Parietal lobe (tissue), 1 donor: ENCODE results near the gene ADAM17. TPM values are rescaled to one million over a fixed set of nuclear protein-coding genes. Genes with fewer than 3 reads are reported as not detected.

Experiments
- total RNA-seq: library from RNA; depleted of rRNA; stranded (reverse); fragments of >200 nt; gene quantifications from one replicate; pipeline ENCODE4 v1.2.3, GENCODE V29; 2014

Gene ADAM17
- 44.1 TPM for total RNA-seq

DNA sequence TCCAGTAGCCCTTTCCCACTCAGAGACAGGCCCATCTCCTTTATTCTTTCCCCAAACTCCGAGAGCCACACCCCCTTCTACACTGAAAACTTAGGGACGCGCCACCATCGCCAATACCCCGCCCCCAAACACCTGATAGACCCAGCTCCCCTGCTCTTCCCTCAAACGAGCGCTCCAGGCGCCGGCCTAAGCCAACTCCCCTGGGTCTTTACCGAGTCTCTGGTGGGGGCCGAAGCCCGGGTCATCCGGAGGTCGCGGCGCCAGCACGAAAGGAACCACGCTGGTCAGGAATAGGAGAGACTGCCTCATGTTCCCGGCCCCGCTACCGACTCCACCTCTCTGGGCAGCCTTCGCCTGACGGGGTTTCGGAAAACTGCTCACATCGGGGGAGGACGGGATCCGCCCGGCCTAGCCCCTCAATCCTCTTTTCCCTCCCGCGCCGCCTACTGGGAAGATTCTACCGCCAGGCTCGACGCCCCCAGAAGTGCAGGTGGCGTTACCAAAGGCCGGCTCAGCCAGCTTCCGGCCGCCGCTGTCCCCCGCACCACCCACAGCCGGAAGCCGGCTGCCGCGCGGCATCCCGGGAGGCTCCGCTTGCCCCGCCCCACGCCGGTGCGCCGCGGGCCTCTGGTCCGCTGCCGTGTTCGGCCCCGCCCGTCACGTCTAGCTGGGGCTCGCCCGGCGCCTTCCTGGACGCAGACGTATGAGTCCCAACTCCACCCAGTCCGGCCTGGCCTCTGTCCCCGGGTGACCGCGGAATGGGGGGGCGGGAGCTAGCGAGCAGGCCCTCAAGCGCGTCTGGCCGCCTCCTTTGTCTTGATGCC, at the start of gene ADAM17:
Gene ADAM17 (minus strand): TSS at position 534 of the 824 bp plus-strand sequence. CDS start 225 bp downstream, at position 309.

DNA sequence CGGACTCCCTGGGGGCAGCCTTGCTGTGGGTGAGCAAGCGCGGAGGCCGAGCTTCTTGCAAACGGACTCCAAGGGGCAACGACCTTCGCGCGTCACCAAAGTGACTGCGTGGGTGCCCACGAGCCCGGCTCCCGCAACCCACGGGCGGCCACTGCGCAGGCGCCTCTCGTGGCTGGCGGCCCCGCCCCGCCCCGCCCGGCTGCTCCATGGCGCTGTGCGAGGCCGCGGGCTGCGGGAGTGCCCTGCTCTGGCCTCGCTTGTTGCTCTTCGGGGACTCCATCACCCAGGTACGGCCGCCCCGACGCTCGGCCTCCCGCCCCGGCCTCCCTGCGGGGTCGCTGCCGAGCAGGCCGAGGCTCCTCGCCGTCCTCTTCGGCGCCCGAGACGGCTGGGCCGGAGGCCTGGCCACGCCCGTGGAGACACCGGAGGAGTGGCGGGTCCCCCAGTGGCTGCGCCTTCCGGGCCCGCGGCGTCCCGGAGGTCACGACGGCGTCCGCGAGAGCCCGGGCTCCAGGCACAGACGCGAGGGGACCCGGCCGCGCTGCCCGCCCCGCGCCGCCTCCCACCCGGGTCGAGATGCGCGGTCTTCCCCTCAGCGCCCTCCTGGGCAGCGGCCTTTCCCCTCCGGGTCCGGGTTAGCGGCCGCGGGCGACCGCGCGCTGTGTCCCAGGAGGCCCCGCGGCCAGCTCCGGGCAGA, 81.1 kb downstream of the ADAM17 start, which contains the start of gene IAH1:
Gene IAH1 (plus strand): TSS at position 191 of the 697 bp plus-strand sequence. CDS start 16 bp downstream, at position 207.

Other genes with a start within 250 kb of the ADAM17 start
- gene ITGB1BP1, start 132.3 kb downstream of the ADAM17 start, total RNA-seq = 73.6 TPM
- gene CPSF3, start 132.2 kb downstream of the ADAM17 start, total RNA-seq = 41.6 TPM
- 89.2 TPM for gene IAH1, start 81.3 kb downstream of the ADAM17 start, total RNA-seq
- 526 TPM for gene YWHAQ, start 75.2 kb upstream of the ADAM17 start, total RNA-seq